Stimulated activated CD4-positive, alpha-beta T cell treated with anti-CD3 and anti-CD28 coated beads, TNF-alpha, amount 100 ng/mL, for 4 hours (primary cell): ENCODE results near the gene HTT.

Experiments
- DNase-seq, 3 experiments: peaks; one replicate each; pipeline ENCODE4 v3.0.0-alpha.2; 2020; ENCODE audit warnings: low read depth in 3 of 3

HTT gene

DNA sequence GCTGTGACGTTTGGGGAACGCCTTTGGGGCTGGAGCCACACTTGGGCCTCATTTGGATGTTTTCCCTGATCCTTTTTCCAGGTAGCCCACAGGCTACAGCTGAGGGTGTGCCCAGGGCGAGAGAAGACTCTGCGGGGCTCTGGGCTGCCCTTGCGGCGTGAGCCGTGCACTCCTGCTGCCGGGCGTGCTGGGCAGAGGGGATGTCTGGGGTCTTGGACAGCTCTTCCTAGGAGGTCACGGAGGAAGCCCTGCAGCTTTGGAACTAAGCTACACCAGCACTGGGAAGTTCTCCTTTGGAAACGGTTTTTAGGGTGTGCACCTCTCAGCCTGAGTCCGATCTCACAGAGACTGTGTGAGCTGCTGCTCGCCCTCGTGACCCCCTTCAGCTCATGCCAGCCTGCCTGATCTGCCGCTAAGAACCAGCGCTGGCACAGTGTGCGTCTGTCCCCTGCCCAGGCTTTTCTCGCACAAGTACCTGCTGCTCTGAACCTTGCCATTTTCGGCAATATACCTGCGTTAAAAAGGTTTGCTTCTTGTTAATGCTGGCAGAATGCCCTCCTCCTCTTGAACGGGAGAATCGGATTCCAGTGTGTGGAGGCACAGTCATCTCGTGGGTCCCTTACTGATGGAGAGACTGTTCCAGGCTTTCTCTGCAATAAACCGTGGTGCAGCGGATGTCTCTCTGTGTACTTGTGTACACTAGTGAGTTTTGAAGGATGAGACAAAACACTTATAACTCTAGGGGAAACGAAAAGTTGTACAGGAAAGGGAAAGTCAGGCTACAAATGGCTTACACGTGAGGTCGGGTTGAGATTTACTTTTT lies 188.8 kb downstream of the HTT start:
- no peak for DNase-seq

DNA sequence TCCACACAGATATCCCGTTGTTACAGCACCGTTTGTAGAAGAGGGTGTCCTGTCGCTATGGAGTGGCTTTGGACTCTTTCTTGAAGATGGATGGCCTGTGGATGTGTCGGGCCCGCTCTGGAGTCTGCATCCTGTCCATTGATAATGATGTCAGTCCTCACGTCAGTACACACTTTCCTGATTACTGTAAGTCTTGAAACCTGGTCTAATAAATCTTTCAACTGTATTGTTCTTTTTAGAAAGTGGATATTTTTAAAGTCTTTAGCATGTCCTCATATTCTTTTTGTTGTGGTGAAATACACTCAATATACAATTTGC lies 189.4 kb downstream of the HTT start:
- DNase-seq, result no peak

DNA sequence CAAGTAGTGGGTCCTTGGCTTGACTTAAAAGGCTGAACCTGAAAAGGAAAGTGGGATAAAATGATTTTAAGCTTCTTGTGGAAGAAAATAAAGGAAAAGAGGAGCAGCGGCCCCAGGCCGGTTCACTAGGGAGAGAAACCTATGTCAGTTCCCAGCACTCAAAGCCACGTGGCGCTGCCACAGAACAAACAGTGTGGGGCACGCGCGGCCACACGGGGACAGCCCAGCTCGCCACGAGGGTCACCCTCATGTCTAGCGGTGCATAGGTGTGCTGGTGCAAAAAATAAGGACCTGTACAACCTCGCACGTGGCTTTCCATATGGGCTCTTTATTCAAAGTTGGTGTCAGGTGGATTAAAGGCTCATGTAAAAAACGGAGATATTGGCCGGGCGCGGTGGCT lies 191.6 kb downstream of the HTT start:
- no peak for DNase-seq

DNA sequence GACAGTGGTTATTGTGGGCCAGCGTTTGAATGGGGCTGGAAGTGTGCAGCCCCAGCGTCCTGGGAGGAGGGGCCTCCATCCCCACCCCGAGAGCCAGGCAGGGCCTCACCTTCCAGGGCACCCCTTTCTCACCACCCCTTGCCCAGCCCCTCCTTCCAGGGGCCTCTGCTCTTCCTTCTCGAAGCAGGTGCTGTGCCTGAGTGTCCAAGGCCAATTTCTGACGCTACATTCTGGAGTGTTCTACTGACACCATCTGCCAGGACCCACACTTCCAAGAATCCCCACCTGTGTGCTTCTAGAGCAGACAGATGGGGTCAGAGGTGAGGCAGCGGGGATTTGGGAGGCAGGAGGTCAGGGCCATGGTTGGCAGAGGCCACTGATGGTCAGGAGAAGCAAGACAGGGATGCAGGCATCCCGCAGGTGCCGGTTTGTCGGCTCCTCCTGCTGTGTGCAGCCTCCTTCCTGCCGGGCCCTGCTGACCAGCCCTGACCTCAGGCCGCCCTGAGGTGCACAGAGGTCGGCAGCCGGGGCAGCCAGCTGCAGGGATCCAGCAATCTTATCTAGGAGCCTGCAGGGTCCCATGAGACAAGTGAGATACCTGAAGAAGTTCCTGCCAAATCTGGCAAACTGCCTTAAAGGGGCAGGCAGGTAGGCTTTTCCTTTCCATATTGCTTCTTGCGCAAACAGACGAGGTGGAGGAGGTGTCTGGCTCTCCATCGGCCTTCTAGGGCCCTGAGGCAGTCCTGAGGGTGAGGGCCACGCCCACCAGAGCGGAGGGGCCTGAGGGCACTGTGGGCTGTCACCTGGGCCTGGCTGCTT lies 193.3 kb downstream of the HTT start:
- DNase-seq, result no peak

DNA sequence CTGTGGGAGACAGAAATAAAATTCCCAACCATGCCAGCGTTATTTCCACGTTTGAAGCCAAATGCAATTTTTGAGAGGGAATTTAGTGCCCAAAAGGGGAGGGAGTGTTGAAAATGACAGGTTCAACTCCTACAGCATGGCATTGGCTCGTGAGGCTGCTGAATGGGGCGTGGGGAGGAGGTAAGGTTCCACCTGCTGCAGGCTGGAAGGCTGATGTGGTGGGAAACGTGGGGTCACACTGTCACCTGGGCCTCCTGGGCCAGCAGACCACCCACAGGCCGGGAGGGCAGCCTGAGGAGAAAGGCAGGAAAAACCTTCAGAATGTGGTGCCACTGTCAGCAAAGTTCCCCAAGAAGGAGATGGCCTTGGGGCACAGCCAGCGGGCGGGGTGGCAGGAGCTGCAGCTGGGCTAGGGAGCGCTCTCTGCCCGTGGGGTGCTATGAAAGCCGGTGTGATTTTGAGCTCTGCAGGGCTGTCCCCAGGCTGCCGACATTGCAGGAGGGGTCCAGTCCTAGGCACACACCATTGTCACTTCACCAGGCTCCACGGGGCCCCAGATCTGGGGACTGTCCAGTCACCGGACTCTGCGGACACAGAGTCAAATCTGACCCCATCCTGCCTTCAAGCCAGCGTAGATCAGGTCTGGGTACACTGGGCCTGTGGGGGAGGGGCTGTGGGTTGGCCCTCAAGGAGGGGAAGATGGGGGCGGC lies 194.1 kb downstream of the HTT start:
- DNase-seq, result no peak

GRCh38 chr4:3269105-3269927 lies 194.8 kb downstream of the HTT start:
- no peak for DNase-seq

DNA sequence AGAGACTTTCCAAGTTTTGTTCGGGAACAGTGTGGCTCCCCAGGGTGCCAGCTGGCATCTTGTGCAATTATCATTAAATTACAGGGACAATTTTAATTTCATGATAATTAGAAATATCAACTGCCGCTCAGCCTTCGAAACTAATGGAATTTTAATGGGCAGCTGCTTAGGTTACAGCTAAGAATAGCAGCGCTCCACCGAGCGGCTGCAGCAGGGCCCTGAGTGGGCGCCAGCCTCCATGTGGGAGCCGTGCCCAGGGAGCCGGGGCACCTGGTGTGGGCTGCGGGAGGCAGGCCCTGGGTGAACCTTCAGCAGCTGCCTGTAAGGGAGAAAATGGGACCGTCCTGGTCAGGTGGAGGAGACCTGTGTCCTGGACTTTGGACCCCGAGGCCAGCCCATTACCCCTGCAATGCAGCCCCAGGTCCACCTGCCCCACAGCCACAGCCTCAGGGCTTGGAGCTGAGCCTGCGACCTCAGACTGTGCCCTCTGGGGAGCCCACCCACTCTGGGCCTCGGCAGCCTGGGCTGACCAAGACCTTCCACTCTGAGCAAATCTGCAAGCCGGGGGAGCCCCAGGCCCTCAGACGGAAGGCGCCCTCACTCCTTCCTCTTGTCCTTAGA lies 195.6 kb downstream of the HTT start:
- DNase-seq, result no peak

GRCh38 chr4:3271131-3271530 lies 196.7 kb downstream of the HTT start:
- DNase-seq, result no peak

GRCh38 chr4:3276986-3277385 lies 202.5 kb downstream of the HTT start:
- DNase-seq, result no peak

DNA sequence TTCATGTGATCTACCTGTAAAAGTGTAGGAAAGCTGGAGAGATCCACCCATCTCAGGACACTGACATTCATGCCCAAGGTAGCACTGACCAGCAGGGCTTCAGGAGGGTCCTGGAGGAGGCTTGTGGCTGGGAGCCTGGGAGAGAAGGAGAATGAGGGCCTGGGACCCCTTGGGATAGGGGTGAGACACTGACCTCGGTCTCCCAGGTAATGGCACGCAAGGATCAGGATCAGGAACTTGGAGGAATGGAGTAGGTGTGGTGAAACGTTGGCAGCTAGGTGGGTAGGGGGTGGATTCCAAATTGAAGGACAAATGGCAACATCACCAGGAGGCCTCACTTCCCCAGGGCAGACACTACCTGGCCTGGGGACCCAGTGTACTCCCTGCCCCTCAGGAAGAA lies 206.0 kb downstream of the HTT start:
- no peak for DNase-seq

GRCh38 chr4:3283483-3283882 lies 209.0 kb downstream of the HTT start:
- no peak for DNase-seq

DNA sequence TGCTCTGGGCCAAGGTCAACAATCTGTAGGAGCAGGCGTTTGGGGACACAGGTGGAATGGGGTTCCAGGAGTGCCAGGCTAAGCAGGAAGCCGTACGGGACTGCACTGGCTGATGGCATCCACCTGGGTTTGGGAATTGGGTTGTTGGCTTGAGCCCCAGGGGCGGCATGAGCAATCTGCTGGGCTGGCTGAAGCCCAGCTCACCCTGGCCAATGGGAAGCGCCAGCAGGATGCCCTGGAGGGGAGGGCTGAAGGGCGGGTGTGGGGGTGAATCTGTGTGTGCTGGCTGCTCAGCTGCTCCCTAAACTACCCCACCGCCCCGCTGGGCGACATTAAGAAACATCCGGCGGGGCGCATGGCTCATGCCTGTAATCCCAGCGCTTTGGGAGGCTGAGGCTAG lies 209.4 kb downstream of the HTT start:
- DNase-seq, result no peak

- DNase-seq, result no peak
Measured at GRCh38 chr4:3284734-3285557, 210.5 kb downstream of the HTT start.

- no peak for DNase-seq
Measured at GRCh38 chr4:3285558-3286334, 211.3 kb downstream of the HTT start.

GRCh38 chr4:3286335-3287175 lies 212.1 kb downstream of the HTT start:
- no peak for DNase-seq

- DNase-seq, result no peak
Measured at GRCh38 chr4:3287271-3287971, 212.9 kb downstream of the HTT start.

DNA sequence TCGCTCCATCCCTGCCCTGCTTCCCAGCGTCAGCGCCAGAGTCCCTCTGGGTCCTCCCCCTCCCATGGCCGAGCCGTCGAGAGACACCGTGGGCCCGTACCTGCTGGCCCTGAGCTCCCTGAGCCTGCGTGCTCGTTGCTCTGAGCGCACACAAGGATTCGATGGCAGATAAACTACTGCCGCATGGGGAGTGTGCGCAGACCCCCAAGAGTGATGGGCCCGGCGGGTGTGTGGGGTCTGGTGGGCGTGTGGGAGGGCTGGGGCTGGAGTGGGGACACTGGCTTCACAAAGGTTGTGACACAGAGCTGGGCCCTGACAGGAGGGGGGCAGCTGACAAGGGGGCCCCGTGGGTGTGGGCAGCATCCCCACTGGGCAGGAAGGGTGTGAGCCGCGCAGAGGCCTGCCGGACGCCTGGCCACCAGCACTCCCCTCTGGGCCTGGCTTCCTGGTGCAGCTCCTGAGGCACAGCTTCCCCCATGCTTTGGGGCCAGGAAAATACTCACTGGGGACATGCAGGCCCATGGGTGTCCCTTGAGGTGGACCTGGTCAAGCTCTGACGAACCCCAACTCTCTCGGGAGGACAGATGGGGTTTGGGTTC lies 213.6 kb downstream of the HTT start:
- no peak for DNase-seq
